HUES64 (cell line): ENCODE results near the gene SLC66A2.

Source experiments
- H3K27ac ChIP-seq: 2 replicates; pipeline ENCODE4 v1.7.0; 2013; ENCODE audit warnings: low read depth, low read length, inconsistent platforms
- H3K27me3 ChIP-seq: 2 replicates; pipeline ENCODE4 v1.6.1; 2013; ENCODE audit warnings: mild to moderate bottlenecking, low read length; ENCODE audit not compliant: insufficient read depth
- H3K36me3 ChIP-seq: 2 replicates; pipeline ENCODE4 v1.6.1; 2013; ENCODE audit warnings: mild to moderate bottlenecking, low read length; ENCODE audit not compliant: insufficient read depth
- H3K4me1 ChIP-seq: 2 replicates; pipeline ENCODE4 v1.6.1; 2013; ENCODE audit warnings: mild to moderate bottlenecking, low read length, moderate library complexity; ENCODE audit not compliant: insufficient read depth
- H3K4me3 ChIP-seq: 2 replicates; pipeline ENCODE4 v1.5.1; 2013; ENCODE audit warnings: mild to moderate bottlenecking, low read length, moderate library complexity
- H3K9ac ChIP-seq: 2 replicates; pipeline ENCODE4 v1.6.1; 2013; ENCODE audit warnings: mild to moderate bottlenecking, low read depth, low read length
- H3K9me3 ChIP-seq: 2 replicates; pipeline ENCODE4 v1.6.1; 2013; ENCODE audit warnings: low read depth, low read length; ENCODE audit not compliant: insufficient read depth
- WGBS: fragments of 150-250, 120-280 bp; methylation state at CpG from one replicate; pipeline ENCODE4 v1.1.7; 2013; ENCODE audit warnings: missing lambda C conversion rate; 5-methylcytosine and 5-hydroxymethylcytosine counted together

SLC66A2 gene

DNA sequence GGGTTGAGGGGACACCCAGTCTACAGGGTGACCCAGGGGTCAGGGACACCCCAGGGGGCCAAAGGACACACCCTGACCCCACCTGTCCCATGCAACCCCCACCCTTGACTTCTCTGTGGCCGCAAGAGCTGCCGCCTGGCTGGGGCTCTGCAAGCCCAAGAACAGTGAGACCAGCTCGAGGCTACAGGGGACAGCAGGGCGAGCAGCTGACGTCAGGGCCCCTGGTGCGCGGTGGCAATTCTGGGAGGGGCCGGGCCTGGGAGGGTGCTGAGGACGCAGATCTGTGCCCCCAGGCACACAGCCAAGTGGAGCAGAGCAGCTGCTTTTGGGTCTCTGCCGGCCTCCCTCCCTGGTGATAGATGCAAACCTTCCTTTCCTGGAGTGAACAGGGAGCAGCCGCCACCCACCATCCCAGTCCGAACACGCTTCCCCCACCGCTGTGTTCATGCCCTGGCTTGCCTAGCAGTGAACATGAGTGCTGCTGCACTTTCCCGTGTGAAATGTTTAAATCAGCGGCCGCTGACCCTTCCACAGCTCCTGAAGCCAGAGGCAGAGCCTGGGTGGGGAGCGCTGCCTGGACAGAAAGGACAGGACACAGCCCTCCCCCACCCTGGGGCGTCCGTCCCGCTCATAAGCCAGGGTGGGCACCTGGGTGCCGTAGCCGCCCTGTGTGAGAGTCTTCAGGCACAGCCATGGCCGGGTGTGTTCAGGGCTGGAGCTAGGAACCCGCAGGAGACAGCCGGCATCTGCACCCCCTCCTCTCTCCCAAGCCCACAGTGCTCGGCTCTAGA lies 46.9 kb downstream of the SLC66A2 start:
- Histone ChIP-seq H3K9ac (no peak overlapping the region), H3K27ac (no peak overlapping the region), H3K36me3 (no peaks in the 10 kb centered on the region), H3K4me3 (no peak overlapping the region), H3K4me1 (no peaks in the 10 kb centered on the region), H3K9me3 (peaks cover 8% of the 10 kb centered on the region; the same call in 1 of the 2 replicates), H3K27me3 (no peaks in the 10 kb centered on the region)
- 93% methylated on average over 27 of the region's 27 CpGs for WGBS

DNA sequence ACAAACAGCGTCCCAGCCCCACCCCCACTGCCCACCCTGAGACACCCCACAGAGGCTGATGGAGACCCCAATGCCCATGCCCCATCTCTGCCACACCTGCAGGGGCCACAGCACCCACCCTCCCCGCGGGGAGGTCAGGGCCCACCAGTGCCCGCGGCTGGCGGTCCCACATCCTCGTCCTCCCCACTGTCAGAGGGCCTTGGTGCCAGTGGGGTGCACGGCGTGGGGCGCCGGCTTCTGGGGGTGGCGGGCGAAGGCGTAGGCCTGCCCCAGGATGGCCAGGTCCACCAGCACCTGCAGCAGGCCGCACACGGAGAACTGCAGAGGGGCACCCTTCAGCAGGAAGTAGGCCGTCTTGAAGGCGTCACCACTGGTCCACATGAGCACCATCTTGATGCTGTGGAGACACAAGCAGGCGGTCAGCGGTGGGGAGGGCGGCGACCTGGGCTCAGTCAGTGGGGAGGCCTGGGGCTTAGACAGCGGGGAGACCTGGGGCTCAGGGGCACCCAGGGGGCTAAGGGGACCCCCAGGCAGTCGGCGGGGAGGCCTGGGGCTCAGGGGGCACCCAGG lies 47.6 kb downstream of the SLC66A2 start:
- Histone ChIP-seq H3K27me3 (no peaks in the 10 kb centered on the region), H3K9me3 (peaks cover 12% of the 10 kb centered on the region; the same call in 1 of the 2 replicates), H3K4me1 (no peaks in the 10 kb centered on the region), H3K9ac (no peak overlapping the region), H3K27ac (no peak overlapping the region), H3K36me3 (no peaks in the 10 kb centered on the region), H3K4me3 (no peak overlapping the region)
- WGBS: 96% methylated on average over 25 of the region's 25 CpGs

DNA sequence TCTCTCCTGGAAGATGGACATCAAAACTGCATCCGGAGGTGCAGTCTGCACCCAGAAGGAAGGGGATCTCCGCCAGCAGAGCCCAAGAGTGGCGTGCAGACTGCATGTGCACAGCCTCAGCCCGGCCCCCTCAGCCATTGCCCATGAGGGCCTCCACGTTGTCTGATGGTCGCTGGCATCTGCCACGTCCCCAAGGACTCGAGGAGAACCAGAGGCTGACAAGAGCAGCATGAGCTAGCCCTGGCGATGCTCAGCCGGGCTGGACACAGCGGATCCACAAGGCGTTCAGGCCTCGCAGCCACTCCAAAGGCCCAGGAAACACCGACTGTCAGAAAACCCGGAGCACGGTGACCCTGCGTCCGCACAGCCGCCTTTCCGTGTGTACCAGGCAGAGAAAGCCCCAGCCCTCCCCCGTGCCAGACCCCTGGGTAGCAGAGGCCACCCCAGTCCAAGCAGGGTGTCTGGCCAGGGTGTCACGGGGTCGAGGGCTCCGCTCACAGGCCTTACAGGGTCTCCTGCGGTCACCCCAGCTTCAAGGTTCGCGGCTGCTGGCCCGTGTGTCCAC lies 48.3 kb downstream of the SLC66A2 start:
- H3K27ac ChIP-seq: no peak overlapping the region
- H3K4me3 ChIP-seq: no peak overlapping the region
- no peak overlapping the region for H3K9ac ChIP-seq
- peaks cover 16% of the 10 kb centered on the region for H3K9me3 ChIP-seq
- 96% methylated on average over 28 of the region's 28 CpGs for WGBS
- H3K4me1 ChIP-seq: no peaks in the 10 kb centered on the region
- H3K27me3 ChIP-seq: no peaks in the 10 kb centered on the region
- no peaks in the 10 kb centered on the region for H3K36me3 ChIP-seq

DNA sequence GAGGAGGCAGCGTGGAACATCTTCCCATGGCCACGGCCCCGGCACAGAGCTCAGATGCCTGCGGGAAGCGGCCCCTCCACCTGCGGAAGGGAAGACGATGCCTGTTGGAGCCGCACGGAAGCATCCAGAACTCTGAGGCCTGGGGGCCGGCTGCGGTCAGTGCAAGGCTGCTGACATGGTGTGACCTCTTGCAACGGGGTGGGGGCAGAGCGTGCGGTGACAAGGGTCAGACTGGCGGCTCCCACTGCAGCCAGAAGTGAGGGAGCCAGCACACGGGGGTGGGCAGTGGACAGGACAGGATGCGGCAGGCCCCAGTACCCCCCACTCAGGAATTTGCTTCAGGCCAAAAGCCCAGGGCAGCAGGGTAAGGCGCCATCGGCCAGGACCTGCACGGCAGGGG lies 48.8 kb downstream of the SLC66A2 start:
- Histone ChIP-seq H3K9ac (no peak overlapping the region), H3K4me3 (no peak overlapping the region), H3K27me3 (no peaks in the 10 kb centered on the region), H3K27ac (no peak overlapping the region), H3K36me3 (no peaks in the 10 kb centered on the region), H3K4me1 (no peaks in the 10 kb centered on the region), H3K9me3 (peaks cover 22% of the 10 kb centered on the region)
- WGBS: 95% methylated on average over 20 of the region's 20 CpGs

DNA sequence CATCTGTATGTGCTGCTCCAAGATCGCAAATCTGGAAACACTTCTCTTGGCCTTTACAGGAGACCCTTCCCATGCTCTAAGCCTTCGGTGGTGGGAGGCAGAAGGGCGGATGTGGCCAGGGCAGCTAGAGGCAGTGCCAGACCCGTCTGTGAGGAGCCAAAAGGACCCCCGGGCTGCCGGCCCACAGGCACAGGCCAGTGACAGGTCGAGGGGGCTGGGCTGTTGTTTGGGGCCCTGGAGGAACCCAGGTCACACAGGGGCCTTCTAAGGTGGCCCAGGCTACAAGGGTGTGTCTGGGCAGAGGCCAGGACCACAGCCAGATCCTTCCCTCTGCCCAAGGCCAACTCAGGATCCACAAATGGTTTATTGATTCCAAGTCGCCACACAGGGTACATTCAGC lies 49.4 kb downstream of the SLC66A2 start:
- Histone ChIP-seq H3K9ac (no peak overlapping the region), H3K36me3 (no peaks in the 10 kb centered on the region), H3K4me3 (no peak overlapping the region), H3K4me1 (no peaks in the 10 kb centered on the region), H3K27ac (no peak overlapping the region), H3K27me3 (no peaks in the 10 kb centered on the region), H3K9me3 (peaks cover 27% of the 10 kb centered on the region)
- WGBS: 94% methylated on average over 8 of the region's 8 CpGs

DNA sequence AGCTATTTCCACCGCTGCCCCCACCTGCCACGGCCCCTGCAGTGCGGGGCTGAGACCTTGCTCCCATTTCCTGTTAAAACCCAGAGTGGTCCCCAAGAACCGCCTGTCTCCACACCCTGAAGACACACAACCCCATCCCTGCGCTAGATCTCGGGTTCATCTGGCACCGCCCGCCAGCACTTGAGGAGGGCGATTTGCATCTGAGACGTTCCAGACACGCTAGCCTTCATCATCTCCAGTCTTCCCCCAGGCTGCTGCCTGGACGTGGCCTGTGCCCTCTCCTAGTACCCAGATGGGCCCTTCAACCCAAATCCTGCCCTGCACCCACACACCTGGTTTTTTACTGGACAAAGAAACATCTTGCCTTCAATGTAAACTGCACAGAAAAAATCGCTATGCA lies 49.8 kb downstream of the SLC66A2 start:
- no peaks in the 10 kb centered on the region for H3K36me3 ChIP-seq
- H3K27me3 ChIP-seq: no peaks in the 10 kb centered on the region
- peaks cover 31% of the 10 kb centered on the region for H3K9me3 ChIP-seq
- H3K4me1 ChIP-seq: no peaks in the 10 kb centered on the region
- WGBS: 95% methylated on average over 13 of the region's 13 CpGs
- no peak overlapping the region for H3K4me3 ChIP-seq
- H3K27ac ChIP-seq: no peak overlapping the region
- H3K9ac ChIP-seq: no peak overlapping the region

DNA sequence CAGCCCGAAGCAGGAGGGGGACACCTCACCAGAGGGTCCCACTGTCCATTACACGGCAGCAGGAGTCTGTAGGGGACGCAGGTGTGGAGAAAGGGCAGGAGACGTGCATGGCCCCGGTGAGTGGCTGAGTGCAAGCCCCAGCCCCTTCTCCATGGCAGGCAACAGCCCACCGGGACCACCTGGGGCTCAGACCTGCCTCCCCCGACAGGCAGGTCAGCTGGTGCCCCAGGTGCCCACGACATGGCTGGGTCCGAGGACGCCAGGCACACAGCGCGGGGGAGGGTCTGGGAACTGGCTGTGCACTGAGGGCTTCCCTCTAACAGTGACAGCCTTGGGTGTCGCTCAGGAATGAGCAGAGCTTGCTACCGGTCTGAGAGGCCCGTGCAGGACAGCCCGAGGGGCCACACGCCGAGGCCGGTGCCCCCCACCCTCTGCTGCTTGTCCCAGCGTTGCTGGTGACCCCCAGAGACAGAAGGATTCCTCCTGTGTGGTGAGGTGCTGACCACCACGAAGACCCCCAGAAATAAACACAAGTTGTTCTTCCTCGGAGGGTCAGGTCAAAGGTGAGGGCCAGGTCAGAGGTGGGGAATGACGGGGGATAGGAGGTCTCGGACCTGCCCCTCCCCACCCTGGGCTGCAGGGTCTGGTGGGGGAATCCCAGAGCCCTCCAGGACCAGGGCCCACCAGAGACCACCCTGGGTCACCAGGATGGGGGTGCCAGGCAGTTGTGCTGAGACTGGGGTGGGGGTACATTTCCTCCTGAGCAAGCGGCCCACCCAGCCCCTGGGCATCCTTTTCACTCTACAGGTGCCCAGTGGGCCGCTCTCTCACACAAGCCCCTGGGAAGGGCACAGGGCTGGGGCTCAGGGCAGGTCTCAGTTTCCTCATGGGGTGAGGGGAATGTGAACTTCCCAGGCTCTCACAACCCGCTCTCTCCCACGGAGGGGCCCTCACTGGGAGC lies 50.6 kb downstream of the SLC66A2 start:
- 94% methylated on average over 27 of the region's 28 CpGs for WGBS
- H3K36me3 ChIP-seq: no peaks in the 10 kb centered on the region
- H3K4me3 ChIP-seq: no peak overlapping the region
- H3K9me3 ChIP-seq: peaks cover 37% of the 10 kb centered on the region
- no peak overlapping the region for H3K9ac ChIP-seq
- H3K27me3 ChIP-seq: no peaks in the 10 kb centered on the region
- no peaks in the 10 kb centered on the region for H3K4me1 ChIP-seq
- H3K27ac ChIP-seq: no peak overlapping the region

DNA sequence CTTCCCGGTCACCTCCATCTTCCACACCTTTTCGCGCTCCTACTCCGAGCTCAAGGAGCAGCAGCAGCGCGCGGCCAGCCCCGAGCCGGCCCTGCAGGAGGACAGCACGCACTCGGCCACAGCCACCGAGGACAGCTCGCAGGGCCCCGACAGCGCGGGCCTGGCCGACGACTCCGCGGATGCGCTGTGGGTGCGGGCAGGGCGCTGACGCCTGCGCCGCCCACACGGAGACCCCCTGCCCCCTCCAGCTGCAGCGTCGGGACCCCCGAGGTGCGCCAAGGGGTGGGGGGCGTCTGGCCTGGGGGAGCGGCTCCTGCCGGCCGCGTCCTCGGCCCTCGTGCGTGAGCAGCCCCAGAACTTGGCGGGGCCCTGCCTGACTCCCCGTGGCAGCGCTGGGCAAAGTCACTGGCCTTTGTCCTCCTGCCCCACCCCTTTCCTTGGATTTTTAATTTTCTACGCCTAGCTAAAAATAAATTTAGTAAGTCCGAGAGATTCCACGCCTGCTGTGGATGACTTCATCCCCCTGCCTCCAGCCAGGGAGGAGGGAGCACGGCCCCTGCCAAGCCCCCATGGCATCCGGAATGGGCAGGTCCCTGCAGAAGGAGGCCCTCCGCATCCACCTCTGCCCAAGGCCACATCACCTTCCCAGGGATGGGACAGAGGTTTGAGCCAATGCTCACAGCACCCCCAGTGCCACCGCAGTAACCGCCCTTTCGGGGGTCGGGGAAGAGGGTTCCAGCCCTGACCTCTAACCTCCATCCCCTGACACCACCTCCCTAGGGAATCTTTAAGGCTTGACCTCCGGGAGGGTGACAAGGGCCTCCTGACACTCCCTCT lies 51.6 kb downstream of the SLC66A2 start:
- Histone ChIP-seq H3K9ac (no peak overlapping the region), H3K27ac (no peak overlapping the region), H3K36me3 (no peaks in the 10 kb centered on the region), H3K4me1 (no peaks in the 10 kb centered on the region), H3K4me3 (no peak overlapping the region), H3K27me3 (no peaks in the 10 kb centered on the region), H3K9me3 (peaks cover 47% of the 10 kb centered on the region)
- 96% methylated on average over 53 of the region's 53 CpGs for WGBS

DNA sequence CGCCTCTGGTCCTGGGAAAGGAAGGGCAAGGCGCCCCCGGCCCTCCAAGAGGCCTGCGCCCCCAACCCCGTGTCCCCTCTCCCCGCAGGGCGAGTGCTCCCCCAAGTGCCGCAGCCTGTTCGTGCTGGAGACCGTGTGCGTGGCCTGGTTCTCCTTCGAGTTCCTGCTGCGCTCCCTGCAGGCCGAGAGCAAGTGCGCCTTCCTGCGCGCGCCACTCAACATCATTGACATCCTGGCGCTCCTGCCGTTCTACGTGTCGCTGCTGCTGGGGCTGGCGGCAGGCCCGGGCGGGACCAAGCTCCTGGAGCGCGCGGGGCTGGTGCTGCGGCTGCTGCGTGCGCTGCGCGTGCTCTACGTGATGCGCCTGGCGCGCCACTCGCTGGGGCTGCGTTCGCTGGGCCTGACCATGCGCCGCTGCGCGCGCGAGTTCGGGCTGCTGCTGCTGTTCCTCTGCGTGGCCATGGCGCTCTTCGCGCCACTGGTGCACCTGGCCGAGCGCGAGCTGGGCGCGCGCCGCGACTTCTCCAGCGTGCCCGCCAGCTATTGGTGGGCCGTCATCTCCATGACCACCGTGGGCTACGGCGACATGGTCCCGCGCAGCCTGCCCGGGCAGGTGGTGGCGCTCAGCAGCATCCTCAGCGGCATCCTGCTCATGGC lies 52.4 kb downstream of the SLC66A2 start:
- Histone ChIP-seq H3K4me3 (no peak overlapping the region), H3K9ac (no peak overlapping the region), H3K27me3 (no peaks in the 10 kb centered on the region), H3K36me3 (no peaks in the 10 kb centered on the region), H3K9me3 (peaks cover 54% of the 10 kb centered on the region), H3K4me1 (no peaks in the 10 kb centered on the region), H3K27ac (no peak overlapping the region)
- WGBS: 97% methylated on average over 70 of the region's 70 CpGs
